GM12865 (cell line): ENCODE measurements around the gene SAFB.

ENCODE experiments used
- DNase-seq: peaks from one replicate; pipeline ENCODE4 v3.0.0; 2010; ENCODE audit warnings: low read depth
- H3K4me3 ChIP-seq: 2 replicates; pipeline ENCODE4 v1.5.1; 2011; ENCODE audit warnings: mild to moderate bottlenecking, low read depth, low read length, control low read depth
- CTCF ChIP-seq: IDR thresholded peaks from 2 replicates; pipeline ENCODE4 v1.5.1; 2011; ENCODE audit warnings: low read length, control low read depth, low read depth, inconsistent platforms; ENCODE audit not compliant: insufficient read depth; ENCODE audit errors: missing control alignments

Gene SAFB

GRCh38 chr19:5632657-5633056, 9.8 kb downstream of the SAFB start:
- no peak for TF ChIP-seq CTCF

GRCh38 chr19:5635427-5635826, 12.5 kb downstream of the SAFB start:
- H3K4me3 ChIP-seq = no peak overlapping the region
- TF ChIP-seq CTCF = no peak
- DNase-seq = no peak

More at GRCh38 chr19:5632657-5633056, 9.8 kb downstream of the SAFB start:
- no peak for DNase-seq
- H3K4me3 ChIP-seq = no peak overlapping the region

GRCh38 chr19:5637971-5638370, 15.1 kb downstream of the SAFB start:
- H3K4me3 ChIP-seq = no peak overlapping the region
- TF ChIP-seq CTCF = no peak
- no peak for DNase-seq

- TF ChIP-seq CTCF = no peak
- DNase-seq = no peak
These were observed 18.3 kb downstream of the SAFB start for GRCh38 chr19:5641171-5641570.

GRCh38 chr19:5642204-5642603, 19.3 kb downstream of the SAFB start:
- no peak for DNase-seq
- no peak overlapping the region for H3K4me3 ChIP-seq
- TF ChIP-seq CTCF = no peak

More at GRCh38 chr19:5641171-5641570, 18.3 kb downstream of the SAFB start:
- H3K4me3 ChIP-seq = no peak overlapping the region

- H3K4me3 ChIP-seq = no peak overlapping the region
- TF ChIP-seq CTCF = no peak
- DNase-seq = no peak
These were observed 20.2 kb downstream of the SAFB start for GRCh38 chr19:5643060-5643459.

- no peak for TF ChIP-seq CTCF
- no peak for DNase-seq
- no peak overlapping the region for H3K4me3 ChIP-seq
These were observed 21.2 kb downstream of the SAFB start for GRCh38 chr19:5644037-5644436.
